ENCODE data around the gene C3orf49.

GRCh38 chr3:63855333-63855940 is 36.3 kb downstream of the C3orf49 start:
- TF ChIP-seq MAZ (CRISPR knock-in tag; conservative IDR thresholded peaks at IDR 0.05 in 1 of 2, IDR thresholded peaks at IDR 0.05 in 1 of 2): no peak
- TF ChIP-seq TARDBP (IDR thresholded peaks at IDR 0.05): no peak
- TF ChIP-seq NFE2L1 (tag; IDR thresholded peaks at IDR 0.05; ENCODE audit: borderline replicate concordance, low read depth): no peak
- TF ChIP-seq LCOR (CRISPR knock-in tag; IDR thresholded peaks at IDR 0.05): no peak
- TF ChIP-seq SREBF1 (IDR thresholded peaks at IDR 0.05; ENCODE audit: borderline replicate concordance, low read depth, low read length): no peak
- TF ChIP-seq GABPB1 (CRISPR knock-in tag; IDR thresholded peaks at IDR 0.05): no peak
- no peak for TF ChIP-seq ZBTB12 (CRISPR knock-in tag; IDR thresholded peaks at IDR 0.05)

All from K562 (cell line).